GM21367 (cell line): ENCODE data around the gene RBMS2.
A peak's percentile ranks its signal among the peaks of the same experiment; 100 is the strongest.
"Not testable (repeated sequence)": the region's sequence is repeated elsewhere in the genome, so short reads cannot be mapped to it uniquely, and the experiment has no call there.

Experiments
- ATAC-seq: cut with Tn5 transposase; IDR thresholded peaks from one replicate; pipeline ENCODE4 v1.9.1; 2021; ENCODE audit not compliant: unreplicated experiment

RBMS2 gene, protein sequence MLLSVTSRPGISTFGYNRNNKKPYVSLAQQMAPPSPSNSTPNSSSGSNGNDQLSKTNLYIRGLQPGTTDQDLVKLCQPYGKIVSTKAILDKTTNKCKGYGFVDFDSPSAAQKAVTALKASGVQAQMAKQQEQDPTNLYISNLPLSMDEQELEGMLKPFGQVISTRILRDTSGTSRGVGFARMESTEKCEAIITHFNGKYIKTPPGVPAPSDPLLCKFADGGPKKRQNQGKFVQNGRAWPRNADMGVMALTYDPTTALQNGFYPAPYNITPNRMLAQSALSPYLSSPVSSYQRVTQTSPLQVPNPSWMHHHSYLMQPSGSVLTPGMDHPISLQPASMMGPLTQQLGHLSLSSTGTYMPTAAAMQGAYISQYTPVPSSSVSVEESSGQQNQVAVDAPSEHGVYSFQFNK

DNA sequence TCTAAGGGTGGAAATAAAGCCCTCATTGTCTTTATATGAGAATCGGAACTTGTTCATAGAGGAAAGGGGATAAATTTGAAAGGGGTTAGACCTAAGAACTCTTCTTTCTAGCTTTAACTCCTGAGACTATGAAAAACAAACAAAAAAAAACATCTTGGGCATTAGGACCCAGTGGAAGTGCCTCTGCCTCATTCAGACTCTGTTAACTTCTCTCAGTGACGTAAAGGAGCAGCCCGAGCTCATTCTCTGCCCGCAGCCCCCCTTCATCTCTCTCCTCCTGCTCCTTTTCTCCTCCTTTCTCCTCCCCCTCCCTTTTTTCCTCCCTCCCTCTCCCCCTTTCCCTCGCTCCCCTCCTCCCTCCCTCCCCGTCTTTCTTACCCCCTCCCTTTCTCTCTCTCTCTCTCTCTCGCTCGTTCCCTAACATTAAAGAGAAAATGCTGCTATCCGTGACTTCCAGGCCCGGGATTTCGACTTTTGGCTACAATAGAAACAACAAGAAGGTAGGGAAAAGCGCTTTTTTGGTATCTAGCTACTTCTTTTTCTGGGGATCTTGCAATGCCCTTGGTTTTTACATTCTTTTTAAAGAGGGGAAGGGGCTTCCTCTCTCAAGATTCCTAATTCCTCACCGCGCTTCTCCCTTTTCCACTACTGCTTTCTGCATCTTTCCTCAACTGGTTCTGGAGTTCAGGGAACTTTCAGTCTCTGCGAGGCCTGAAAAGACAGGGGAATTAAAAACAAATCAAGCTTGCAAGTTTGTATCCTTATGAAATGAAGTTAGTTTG lies at the start of gene RBMS2:
Gene RBMS2 (plus strand): TSS at position 231 of the 782 bp plus-strand sequence. CDS start 204 bp downstream, at position 435.
- peak; percentile 58 for ATAC-seq

DNA sequence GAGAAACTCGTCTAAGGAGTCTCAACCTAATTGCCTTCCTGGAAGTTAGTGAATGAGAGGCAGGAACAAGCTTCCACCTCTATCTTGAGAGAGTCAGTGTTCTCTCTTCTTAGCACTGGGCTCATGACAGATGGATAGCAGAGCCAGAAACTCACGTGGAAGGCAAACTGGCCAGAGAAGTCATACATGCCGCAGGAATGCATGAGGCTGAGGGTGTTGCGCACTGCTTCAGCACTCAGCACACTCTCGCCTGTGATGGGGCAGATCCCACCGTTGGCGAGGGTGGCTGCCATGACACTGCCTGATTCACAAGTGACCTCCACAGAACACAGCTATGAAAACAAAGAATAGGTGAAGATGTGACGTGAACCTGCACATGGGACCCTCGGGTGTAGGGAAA lies 47.2 kb upstream of the RBMS2 start:
- ATAC-seq: no peak

DNA sequence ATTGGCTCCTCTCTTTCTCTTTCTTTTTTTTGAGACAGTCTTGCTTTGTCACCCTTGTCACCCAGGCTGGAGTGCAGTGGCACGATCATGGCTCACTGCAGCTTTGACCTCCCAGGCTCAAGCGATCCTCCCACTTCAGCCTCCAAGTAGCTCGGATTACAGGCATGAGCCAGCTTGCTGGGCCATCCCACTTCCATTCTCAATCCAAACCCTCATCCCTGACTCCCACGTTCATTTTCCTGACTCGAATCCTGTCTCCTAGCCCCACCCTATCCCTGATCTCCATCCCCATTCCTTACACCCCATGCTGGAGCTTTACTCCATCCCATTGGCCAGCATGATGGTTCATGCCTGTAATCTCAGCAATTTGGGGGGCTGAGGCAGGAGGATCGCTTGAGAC lies 45.5 kb upstream of the RBMS2 start:
- ATAC-seq: no peak

DNA sequence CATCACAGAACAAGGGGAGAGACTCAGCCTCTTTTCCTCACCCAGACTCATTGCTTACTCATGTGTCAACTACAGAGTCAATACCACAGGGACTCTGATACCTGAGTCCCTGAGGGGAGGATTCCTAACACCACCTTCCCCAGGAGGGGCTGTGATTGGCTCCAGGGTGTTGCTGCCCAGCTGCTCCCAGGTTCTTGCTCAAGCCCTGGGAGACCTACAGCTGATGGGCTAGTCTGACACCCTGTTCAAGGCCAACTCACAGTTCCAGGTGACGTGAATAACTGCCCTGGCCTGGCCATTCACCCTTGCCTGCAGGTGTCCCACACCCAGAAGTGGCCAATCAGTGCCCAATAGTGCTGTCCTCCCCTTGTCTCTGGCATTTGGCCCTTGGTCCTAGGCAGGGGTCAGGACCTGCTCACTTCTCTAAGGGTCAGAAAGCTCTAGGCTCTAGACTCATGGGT lies 44.6 kb upstream of the RBMS2 start:
- no peak for ATAC-seq

DNA sequence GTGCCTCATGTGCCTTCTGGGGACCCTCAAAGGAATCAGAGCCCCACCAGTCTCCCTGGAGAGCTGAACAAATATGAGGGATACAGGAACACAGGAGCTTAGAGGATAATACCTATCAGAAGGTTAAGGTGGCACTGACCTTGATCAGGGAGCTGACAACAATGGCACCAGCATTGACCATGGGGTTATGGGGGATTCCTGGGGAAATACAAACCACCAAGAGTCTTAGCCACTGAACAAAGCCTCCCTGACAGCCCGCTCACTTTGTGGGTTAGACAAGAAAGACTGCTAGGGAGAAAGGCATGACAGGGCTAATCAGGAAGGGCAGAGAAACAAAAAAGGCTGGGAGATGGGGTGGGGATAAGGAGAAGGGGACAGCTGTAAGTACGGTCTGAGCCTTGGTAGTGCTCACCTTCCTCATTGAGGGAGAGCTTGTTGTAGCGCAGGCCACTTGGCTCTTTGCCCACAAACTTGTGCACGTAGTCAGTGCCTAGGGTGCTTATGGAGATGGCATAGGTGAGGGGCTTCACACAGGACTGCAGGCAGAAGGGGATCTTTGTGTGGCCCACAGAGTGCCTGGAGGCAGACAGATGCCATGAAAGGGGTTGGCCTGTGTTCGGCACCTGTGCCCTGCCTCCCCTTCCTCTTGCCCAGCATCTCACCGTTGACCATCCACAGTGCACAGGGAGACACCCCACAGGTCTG lies 43.9 kb upstream of the RBMS2 start:
- ATAC-seq: no peak

DNA sequence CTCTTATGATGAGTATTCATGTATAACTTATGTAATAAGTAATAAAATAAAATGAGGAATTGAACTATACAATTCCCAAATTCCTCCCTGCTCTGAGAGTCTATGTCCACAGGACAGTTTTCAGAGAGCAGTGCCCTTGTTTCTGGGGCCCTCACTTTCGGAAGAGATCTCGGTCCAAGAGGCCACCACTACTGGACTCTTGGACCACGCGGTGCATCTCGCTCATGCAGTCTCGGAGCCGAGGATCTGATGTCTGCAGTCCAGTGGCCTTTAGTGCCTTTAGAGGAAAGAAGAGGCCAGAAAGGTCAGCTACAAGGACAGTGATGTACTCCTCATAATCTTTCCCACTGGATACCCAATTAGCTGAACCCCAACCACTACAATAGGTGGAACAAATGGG lies 42.0 kb upstream of the RBMS2 start:
- ATAC-seq: no peak

DNA sequence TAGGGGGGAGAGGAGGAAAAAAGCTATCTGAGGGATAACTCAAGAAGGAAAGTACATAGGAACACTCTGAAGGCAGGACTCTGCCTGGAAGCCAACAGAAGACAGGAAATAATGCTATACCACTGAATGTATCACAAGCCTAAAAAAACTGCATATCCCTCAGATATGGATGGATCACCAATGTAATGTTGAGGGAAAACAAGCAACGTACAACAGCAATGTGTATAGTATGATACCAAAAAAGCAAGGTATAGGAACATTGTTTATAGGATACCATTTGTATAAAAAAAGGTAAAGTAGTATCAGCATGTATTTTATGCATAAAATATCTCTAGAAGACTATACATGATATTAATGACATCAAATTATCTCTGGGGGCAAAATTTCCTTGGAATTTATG lies 37.1 kb upstream of the RBMS2 start:
- ATAC-seq: no peak

DNA sequence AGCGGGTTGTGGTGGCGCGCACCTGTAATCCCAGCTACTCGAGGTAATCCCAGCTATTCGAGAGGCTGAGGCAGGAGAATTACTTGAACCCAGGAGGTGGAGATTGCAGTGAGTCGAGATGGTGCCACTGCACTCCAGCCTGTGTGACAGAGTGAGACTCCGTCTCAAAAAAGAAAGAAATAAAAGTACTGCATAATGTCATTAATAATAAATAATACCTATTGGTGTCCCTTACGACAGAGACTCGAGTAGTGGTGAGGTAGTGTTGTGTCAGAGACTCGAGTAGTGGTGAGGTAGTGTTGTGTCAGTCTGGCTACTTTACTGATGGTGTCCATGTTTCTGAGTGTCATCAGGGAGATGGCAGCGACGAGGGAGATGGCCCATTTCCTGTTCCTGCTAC lies 34.9 kb upstream of the RBMS2 start:
- ATAC-seq: no peak

DNA sequence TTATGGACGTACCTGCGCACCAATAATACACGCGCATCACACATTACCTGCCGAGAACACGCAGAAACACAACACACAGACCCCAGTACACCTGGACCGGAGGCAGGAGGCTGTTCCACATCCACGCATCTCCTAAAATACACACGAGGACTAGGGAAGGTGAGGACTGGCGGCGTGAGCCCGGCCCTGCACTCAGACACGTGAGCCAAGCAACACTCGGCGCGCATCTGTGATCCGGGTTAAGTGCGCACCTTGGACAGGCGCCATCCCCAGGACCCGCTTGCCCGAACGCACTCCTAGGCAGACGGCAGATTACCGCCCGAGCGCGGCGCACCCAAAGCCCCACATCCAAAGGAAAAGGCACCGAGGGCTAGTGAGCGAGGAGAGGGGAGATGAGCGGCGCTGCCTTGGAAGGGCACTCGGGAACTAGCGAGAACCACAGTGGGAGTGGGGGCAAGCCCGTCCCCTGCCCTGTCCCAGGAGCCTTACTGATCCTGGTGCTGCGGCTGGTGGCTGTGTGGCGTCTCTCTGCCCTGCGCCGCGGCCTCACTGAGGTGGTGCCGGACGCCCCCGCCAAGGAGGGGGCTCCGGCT lies 34.1 kb upstream of the RBMS2 start:
- ATAC-seq: peak; percentile 9

DNA sequence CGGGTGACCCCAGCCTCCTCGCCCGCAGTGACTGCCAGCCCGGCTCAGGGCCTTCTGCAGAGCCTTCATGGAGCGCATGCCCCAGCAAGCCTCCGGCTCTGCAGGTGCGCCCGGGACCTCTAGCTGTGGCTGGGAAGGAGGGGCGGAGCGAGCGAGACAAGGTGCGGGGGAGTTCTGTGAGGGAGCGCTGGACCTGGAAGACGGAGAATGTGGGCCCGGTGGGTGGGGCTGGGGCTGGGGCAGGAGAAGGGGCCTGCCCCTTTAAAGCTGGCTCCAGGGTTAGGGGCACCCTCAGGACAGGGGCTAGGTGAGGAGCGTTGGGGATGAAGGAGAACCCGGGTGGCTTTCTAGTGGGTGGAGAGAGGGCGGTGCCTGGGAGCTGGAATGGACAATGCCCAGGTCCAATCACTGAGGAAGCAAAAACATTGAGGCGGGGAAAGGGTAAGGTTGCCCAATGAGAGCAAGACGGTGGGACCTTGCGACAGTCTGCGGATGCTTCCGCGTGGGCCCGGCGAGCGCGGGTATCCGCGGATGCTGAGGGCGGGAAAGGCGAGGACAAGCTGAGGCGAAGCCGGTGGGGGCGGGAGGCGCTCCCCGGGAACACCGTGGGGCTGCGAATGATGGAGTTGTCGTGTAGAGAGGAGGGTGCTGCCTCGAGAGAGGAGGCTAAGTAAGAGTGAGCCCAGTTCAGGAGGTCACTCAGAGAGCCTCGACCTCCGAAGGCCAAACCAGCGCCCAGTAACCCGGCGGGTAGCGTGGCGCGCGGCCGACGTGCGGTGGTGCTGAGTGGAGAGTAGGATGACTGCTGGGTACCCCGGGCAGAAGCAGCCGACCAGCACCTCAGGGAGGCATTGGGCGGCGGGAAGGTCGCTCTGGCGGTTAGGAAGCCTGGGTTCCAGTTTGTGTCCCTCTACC lies 33.3 kb upstream of the RBMS2 start, which contains the start of gene GLS2:
Gene GLS2 (minus strand): TSS at position 121 of the 915 bp plus-strand sequence. CDS start 43 bp downstream, at position 78.
- ATAC-seq: peak; percentile 83

DNA sequence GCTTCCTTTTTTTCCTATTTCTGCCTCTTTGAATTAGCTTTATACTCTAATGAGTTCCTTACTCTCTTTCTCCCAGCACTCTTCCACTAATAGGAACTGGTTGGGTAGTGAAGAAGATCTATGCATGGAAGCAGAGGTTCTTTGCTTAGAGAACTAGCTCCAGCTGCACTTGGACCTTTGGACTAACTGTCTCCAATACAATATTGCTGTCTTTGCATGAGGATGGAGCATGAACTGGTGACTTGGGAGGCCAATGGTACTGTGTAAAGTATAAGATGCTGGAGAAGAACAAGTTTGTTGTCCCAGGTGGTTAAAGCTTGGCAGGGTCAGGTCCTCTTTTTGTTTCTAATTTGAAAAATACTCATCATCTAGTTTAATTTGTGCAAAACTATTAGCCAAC lies 31.3 kb upstream of the RBMS2 start:
- no peak for ATAC-seq

DNA sequence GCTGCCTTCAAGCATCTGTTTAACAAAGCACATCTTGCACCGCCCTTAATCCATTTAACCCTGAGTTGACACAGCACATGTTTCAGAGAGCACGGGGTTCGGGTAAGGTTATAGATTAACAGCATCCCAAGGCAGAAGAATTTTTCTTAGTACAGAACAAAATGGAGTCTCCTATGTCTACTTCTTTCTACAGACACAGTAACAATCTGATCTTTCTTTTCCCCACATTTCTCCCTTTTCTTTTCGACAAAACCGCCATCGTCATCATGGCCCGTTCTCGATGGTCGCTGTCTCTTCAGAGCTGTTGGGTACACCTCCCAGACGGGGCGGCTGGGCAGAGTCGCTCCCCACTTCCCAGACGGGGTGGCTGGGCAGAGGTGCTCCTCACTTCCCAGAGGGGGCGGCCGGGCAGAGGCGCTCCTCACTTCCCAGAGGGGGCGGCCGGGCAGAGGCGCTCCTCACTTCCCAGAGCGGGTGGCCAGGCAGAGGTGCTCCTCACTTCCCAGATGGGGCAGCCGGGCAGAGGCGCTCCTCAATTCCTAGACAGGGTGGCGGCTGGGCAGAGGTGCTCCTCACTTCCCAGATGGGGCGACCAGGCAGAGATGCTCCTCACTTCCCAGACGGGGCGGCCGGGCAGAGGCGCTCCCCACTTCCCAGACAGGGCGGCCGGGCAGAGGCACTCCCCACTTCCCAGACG lies 28.1 kb upstream of the RBMS2 start:
- not testable (repeated sequence) for ATAC-seq

DNA sequence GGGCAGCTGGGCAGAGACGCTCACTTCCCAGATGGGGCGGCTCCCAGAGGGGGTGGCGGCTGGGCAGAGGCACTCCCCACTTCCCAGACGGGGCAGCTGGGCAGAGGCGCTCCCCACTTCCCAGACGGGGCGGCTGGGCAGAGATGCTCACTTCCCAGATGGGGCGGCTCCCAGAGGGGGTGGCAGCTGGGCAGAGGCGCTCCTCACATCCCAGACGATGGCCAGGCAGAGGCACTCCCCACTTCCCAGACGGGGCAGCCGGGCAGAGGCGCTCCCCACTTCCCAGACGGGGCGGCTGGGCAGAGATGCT lies 27.6 kb upstream of the RBMS2 start:
- ATAC-seq: not testable (repeated sequence)

DNA sequence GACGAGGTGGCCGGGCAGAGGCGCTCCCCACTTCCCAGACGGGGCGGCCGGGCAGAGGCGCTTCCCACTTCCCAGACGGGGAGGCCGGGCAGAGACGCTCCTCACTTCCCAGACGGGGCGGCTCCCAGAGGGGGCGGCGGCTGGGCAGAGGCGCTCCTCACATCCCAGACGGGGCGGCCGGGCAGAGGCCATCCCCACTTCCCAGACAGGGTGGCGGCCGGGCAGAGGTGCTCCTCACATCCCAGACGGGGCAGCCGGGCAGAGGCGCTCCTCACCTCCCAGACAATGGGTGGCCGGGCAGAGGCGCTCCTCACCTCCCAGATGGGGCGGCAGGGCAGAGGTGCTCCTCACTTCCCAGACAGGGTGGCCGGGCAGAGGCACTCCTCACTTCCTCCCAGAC lies 27.1 kb upstream of the RBMS2 start:
- ATAC-seq: not testable (repeated sequence)

DNA sequence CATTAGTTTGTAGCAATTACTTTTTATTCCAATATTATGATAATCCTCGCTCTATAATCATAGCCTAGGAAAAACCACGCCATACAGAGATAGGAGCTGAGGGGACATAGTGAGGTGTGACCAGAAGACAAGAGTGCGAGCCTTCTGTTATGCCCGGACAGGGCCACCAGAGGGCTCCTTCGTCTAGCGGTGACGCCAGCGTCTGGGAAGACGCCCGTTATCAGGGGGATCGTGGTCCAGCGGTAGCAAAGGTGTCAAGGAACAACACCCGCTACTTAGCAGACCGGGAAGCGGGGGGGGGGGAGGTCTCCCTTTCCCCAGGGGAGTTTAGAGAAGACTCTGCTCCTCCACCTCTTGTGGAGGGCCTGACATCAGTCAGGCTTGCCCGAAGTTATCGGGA lies 24.9 kb upstream of the RBMS2 start:
- ATAC-seq: not testable (repeated sequence)

DNA sequence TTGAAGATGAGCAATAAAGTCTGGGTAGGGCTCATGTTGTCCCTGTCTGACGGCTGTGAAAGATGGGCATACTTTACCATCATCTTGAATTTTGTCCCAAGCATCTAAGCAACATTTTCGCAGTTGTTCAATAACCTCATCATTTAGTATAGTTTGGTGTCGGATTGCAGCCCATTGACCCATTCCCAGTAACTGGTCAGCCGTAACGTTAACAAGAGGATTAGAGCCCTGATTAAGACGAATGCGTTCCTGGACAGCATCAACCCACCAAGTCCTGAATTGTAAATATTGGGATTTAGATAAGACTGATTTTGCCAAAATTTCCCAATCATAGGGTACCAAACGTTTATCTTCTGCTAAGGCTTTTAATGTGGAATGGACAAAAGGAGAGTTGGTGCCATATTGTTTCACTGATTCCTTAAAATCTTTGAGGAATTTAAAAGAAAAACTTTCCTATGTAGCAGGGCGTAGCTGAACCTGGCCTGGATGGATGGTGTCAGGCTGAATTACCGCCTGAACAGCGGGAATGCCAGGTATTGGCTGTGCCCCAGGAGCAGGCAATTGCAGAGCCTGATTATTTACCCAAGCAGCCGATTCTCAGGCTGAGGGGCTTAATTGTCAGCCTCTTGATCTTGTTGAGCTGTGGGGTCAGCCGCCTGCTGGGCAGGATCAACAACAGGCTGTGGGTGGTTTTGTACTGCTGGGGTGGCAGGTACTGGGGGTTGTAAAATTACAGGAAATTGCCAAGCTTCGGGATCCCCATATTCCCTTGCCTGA lies 23.3 kb upstream of the RBMS2 start:
- not testable (repeated sequence) for ATAC-seq

DNA sequence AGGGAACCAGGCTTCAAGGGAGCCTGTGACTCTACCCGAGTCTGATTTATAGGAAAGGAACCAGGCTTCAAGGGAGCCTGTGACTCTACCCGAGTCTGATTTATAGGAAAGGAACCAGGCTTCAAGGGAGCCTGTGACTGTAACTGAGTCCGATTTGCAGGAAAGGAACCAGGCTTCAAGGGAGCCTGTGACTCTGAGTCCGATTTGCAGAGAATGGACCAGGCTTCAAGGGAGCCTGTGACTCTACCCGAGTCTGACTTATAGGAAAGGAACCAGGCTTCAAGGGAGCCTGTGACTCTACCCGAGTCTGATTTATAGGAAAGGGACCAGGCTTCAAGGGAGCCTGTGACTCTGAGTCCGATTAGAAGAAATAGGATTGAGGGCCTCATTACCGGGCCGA lies 22.2 kb upstream of the RBMS2 start:
- not testable (repeated sequence) for ATAC-seq

DNA sequence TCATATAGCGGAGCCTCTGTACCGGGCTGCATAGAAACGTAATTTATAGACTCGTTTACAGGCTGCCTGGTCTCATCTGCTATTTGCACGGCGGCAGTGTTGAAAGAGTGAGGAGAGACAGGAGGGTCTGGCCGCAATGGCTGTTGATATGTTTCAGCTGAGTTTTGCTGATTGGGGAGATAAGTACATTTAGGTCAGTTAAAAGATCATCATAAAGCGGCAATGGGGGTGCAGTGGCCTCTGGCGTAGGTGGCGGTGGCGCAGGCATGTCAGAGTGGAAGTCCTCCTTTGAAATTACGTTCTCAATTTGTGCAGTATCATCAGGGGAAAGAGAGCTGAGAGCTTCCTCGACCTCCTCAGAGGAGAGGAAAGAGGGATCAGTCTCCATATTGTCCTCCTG lies 21.7 kb upstream of the RBMS2 start:
- not testable (repeated sequence) for ATAC-seq

DNA sequence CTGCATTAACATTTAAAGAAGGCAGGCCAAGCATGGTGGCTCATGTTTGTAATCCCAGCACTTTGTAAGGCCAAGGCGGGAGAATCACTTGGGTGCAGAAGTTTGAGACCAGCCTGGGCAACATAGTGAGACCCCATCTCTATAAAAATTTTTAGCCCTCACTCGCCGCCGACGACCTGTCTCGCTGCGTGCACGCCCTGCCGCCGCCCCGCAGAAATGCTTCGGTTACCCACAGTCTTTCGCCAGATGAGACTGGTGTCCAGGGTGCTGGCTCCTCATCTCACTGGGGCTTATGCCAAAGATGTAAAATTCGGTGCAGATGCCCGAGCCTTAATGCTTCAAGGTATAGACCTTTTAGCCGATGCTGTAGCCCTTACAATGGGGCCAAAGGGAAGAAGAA lies 10.8 kb upstream of the RBMS2 start:
- no peak for ATAC-seq
